A204.1 (cell line): Measurements from ENCODE around the gene OR2T10.
"Not testable (repeated sequence)": the region's sequence is repeated elsewhere in the genome, so short reads cannot be mapped to it uniquely, and the experiment has no call there.

Experiments used
- FAIRE-seq: peaks from 2 replicates; lab custom pipeline; 2012; peaks lifted over from hg19 to GRCh38; lab: Jason Lieb, UNC

The OR2T10 gene, protein sequence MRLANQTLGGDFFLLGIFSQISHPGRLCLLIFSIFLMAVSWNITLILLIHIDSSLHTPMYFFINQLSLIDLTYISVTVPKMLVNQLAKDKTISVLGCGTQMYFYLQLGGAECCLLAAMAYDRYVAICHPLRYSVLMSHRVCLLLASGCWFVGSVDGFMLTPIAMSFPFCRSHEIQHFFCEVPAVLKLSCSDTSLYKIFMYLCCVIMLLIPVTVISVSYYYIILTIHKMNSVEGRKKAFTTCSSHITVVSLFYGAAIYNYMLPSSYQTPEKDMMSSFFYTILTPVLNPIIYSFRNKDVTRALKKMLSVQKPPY

DNA sequence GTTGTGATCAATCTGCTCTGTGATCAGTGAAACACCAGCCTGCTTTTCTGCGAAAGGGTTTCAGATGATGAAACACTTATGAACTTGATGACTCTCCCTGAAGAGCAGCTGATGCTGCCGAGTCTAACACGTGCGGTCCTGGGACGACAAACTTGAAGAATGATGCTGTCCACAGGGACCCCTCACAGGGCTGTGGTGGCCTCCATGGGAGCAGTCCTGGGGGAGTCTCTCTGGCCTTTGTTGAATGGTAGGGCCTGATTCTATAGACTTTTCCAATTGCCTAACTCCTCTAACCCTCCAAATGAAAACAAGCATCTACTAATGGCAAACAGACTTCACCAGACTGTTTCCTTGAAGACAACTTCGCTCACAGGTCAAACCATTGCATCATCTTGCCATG, at the start of gene OR2T10:
OR2T10 (minus strand) TSS at position 112 of the 400 bp plus-strand sequence. CDS start 3,932 bp downstream, outside the sequence.
- no peak for FAIRE-seq

DNA sequence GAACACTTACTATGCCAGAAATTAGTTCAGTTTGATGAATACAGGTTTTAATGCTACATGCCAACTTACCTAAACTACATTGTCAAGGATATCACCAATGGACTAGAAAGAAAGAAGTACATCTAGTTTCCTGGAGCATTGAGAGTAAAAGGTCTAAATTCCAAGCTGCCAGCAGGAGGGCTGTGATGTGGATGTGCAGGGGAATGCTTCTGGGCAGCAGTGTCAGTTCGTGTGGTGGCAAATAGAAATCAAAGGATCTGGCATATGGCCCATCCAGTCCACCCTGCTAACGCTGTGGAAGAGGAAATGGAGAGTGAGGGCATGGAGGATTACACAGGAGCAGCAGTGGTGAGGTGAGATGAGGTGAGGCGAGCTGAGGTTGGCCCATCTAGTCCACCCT, 47.7 kb upstream of the OR2T10 start, which contains the start of gene OR2T35:
OR2T35 (minus strand) TSS at position 101 of the 400 bp plus-strand sequence. CDS start 6,020 bp downstream, outside the sequence.
- not testable (repeated sequence) for FAIRE-seq

DNA sequence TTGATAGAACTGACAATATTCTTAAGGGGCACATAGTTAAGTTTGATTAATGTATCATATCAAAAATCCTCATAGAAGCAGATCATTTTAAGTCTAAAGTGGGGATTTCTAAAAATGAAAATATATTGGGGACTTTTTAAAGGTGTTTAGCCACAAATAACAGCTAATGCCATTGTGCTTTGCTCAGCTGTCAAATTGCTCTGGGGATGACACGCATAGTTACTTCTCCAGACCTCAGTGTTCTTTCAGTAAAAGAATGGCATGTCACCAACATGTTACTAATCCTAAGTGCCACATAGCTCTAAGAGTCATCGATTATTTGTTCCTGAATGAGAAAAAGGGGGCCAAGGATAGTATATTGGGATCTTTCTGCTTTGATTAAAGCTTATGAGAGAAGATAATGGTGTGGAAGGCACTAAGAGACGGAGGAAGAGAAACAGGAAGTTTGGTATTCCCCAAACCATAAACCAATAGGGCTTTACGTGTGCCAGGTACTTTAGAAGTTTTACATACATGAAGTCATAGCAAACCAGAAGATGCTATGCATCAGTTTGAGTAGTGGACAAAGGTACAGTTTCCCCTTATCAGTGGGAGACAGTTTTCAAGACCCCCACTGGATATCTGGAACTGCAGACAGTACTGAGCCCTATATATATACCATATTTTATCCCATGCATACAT, 45.6 kb upstream of the OR2T10 start:
- FAIRE-seq: not testable (repeated sequence)

DNA sequence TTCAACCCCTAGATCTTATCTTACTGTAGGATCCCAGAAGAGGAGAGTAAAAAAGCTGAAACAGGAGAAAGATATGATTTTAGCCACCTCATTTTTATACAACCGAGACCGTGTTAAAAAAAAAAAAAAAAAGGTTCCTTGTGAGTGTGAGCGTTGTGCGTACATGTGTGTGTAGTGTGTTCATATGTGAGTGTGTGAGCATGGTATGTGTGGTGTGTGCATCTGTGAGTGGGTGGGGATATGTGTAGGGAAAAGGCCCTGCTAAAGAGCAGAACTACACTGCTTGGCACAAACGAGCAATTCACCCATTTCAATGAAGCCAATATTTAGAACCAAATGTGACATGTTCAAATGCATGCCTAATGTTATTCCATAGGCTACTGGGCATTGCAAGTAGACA, 44.1 kb upstream of the OR2T10 start:
- FAIRE-seq: not testable (repeated sequence)

DNA sequence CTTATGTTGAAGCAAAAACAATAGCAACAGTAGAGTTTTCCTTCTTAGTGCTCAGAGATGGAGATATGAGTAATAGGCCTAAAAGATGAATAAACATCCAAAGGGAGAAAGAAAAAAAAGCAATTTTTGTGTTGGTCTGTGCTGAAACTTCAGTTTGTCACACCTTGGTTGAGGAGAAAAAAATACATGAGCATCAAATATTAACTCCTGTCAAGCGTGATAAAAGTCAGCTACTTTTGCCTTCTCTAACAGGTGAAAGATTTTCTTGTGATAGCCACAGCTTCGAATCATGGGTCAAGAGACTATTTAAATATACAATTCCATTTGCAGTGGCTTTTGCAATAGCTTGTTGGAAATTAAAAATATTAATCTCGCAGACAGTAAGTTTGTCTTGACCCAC, 43.4 kb upstream of the OR2T10 start:
- FAIRE-seq: not testable (repeated sequence)

DNA sequence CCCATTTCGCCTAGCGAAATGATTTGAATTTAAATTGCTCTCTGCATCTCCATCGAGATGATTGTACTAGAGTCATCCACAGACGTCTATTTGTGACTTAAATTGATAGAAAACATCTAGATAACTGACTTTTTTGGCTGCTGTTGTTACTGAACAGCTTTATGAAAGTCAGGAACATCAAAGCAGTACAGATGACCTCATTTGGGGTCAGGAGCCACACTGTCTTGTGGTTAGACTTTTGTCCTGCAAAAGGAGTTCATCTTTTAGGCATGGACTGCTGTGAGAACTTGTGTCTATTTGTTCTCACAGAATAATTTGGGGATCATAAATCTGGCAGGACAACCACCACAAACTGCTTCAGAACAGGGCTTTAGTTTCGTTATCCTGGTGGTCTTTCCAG, 42.2 kb upstream of the OR2T10 start:
- not testable (repeated sequence) for FAIRE-seq

DNA sequence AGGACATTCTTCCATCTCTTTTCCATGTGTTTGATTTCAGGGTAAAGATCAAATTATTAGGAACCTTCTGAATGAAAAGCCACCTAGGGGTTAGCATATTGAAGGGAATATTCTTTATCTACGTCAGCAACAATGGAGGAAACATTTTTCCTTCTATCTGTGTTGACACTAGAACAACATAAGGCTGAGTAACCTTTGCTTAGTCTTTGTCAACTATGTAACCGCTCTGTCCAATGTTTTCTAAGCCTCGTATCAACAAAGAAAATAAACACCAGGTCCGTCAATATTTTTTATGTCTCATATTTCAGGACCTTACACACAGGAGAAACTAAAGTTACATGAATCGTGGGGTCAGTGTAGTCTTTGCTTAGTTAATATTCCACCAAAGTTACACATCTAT, 39.1 kb upstream of the OR2T10 start:
- not testable (repeated sequence) for FAIRE-seq

DNA sequence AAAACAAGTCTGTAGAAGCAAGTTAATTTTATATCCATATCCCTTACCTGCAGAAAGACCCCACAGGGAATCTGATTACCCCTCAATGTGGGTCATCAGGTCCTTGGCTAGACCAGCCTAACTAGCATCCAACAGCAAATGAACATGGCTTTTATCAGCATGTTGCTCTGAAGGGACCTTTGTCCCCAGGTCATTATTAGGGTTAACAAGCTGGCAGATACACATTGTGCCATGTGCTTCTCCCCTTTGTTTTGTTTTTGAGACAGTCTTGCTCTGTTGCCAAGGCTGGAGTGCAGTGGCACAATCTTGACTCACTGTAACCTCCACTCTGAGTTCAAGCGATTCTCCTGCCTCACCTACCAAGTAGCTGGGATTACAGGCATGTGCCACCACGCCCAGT, 37.5 kb upstream of the OR2T10 start, which contains the start of gene OR2T11:
OR2T11 (minus strand) TSS at position 101 of the 400 bp plus-strand sequence. CDS start 7,963 bp downstream, outside the sequence.
- FAIRE-seq: not testable (repeated sequence)

DNA sequence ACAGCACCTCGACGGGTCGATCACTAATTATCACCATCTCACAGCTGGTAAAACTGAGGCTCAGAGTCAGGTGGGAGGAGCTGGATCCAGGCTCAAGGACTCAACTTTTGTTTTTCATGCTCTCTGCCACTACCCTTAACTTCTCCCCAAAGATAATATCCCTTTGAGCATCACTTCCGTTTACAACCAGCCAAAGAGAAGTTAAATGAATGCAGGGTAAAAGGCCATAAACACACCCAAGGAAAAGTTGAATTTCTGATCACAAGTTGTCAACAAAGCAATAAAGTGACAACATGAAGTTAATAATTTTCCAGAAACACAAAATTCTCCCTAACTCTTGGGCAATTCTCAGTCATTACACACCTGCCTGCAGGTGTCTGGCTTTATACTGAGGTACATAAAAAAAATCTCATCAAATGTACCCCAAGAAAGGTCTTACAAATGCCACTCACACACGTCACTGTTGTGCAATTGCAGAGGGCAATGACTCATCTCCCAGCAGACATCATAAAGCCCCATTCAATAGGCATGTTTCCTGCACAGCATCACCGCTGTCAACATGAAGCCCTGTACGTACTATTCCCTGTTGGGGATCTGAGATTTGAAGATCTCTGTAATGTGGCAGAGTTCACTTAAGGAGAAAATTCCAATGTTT, 34.0 kb upstream of the OR2T10 start:
- no peak for FAIRE-seq

DNA sequence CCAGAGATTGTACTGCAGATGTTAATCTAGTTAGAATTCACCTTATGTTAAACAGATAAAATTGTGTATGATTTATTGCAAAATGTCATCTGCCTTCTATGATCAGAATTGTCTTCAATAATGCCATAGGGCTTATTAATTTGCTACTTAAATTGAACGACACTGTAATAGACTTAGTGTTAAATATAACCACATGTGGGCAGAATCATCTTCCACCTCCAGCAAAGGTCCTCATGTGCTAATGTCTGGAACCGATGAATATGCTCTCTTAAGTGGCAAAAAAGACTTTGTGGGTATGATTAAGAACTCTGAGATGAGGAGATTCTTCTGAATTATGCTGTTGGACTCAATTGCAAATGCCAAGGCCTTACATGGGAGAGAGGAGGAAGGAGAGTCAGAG, 33.1 kb upstream of the OR2T10 start:
- no peak for FAIRE-seq

DNA sequence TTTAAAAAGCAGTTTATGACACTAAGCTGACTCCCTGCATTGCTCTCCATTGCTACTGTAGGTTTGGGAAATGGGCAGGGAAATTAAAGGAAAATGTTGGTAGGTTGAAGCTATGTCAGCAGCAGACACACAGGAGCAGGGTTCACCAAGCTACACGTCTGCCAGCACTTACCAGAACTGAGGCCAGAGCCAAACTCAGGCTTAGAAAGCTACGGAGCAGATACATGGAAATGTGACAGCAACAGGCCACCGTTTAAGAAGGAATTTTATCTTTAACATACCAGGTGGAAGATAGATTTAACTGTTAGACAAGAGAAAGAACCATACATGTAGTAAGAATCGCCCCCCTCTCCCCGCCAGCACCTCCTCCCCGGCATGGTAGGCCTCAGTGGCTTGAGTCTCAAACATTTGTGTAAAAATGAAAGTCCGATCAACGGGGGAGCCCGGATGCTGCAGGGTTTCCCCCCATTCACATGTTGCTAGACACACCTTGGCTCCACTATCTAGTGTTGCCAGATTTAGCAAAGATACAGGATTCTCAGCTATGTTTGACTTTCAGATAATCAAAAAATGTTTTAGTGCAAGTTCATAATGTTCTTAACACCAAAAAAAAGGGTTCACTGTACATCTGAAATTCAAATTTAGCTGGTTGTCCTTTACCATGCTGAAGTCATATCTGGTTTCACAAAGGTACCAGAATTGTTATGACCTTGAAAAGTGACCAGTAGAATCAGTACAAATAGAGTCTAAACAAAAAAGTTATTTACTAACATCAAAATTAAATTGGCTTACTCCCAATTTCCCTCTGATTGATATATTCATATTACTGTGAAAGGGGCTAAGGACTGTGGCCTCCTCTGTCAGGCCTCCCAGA, 30.7 kb upstream of the OR2T10 start:
- FAIRE-seq: no peak

DNA sequence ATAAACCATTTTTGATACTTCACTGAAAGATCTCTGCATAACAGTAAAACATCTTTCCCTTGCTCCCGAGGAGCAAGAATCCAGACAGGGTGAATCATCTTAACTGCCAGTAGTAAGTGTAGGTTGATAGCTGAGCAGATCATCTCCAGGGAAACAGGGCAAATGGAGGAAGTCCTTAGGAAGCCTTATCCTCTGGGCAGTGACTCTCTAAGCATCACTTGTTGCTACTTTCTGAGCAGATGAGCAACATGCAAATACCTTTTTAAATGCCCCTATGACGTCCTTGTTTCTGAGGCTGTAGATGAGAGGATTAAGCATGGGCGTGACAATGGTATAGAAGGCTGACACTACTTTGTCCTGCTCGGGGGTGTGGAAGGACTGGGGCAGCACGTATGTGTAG, 28.5 kb upstream of the OR2T10 start:
- no peak for FAIRE-seq

DNA sequence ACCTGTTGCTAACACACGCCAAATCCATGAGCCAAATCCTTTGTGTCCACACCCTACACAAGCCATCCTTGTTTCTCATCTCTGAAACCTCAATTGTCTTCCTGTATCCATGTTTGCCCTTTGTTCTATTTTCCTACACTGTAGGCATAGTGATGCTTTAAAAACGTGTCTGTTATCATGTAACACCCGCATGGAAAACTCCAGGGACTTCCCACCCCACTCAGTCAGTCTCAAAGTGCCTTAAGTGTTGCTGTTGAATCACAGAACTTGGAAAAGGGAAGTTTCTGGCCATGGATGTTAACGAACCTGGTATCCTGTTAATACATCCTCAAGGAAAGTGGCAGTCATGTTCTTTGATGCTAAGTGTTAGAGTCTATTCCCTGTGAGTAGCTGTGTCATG, 27.7 kb upstream of the OR2T10 start:
- FAIRE-seq: no peak

DNA sequence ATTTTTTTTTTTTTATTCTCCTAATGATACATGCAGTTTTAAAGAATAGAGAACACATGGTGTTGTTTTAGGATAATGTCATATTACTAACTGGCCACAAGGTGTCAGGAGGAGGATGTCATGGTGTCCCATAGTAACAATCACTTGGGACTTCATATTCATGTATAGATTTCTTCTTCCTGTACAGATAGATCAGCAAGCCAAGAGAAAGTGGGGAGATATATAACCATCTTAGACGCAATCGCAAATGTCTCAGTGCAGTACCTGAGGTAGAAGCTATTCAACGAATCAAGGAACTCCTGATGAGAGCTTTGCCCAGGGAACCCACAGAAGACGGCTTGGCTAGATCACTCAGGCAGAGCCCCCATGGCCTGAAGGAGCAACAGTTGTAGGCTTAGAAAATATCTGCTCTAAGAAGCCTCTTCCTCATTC, 25.1 kb upstream of the OR2T10 start:
- peak; percentile 95 for FAIRE-seq

DNA sequence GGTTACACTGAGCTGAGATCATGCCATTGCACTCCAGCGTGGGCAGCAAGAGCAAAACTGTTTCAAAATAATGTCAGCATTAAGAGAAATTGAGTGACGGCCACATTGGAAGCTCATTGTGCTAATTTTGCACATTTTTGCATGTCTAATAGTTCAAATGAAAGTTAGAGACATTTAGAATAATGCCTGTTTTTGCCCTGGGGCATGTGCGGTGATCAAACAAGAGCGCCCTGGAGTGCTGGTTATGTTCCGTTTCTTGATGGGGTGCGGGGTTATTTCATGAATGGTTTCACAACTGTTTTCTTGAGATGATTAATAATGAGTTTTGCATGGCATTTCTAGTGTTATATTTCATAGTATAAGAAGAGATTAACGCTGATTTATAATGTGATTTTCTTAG, 24.3 kb upstream of the OR2T10 start:
- FAIRE-seq: no peak

DNA sequence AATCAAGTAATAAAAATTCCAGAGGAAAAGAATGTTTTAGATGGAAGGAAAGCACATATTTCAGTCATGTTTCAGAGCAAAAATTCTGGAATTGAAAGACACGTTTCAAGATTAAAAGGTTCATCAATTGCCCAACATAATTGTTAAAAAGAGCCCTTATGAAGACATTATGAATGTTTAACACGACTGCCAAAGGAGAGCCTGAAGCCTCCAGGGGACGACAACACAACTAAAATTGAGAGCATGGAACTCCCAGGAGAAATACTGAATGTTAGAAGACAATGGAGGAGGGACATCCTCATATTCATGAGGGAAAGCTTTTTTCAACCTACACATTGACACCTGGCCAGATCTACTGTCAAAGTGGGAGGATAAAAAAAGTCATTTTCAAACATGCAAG, 21.4 kb upstream of the OR2T10 start:
- FAIRE-seq: no peak

DNA sequence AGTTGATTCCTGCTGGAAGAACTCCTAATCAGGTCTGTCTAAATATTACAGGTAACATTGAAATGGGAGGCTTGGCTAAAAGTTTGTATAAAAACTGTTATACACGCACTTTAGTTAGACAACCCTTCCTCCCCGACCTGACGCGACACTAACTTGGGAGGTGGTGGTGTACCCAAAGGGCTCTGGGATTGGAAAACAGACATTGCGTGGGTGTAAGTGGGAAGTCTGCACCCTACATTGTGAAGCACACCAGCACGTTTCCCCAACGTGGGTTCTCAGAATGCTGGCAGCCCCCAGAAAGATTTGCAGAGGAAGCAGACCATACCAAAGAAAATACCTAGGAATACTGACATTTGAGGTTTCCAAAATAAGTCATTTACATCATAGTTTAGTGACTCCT, 20.6 kb upstream of the OR2T10 start:
- no peak for FAIRE-seq

DNA sequence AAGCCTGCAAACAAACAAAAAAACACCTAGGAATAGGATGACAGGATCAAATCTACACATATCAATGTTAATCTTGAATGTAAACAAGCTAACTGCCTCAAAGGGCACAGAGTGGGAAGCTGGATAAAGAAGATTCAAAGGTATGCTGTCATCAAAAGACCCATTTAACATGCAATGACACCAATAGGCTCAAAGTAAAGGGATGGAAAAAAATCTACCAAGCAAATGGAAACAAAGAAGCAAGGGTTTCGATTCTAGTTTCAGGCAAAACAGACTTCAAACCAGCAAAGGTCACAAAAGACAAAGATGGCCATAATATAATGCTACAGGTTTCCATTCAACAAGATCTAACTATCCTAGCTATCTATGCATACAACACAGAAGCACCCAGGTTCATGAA, 16.2 kb upstream of the OR2T10 start:
- FAIRE-seq: no peak

DNA sequence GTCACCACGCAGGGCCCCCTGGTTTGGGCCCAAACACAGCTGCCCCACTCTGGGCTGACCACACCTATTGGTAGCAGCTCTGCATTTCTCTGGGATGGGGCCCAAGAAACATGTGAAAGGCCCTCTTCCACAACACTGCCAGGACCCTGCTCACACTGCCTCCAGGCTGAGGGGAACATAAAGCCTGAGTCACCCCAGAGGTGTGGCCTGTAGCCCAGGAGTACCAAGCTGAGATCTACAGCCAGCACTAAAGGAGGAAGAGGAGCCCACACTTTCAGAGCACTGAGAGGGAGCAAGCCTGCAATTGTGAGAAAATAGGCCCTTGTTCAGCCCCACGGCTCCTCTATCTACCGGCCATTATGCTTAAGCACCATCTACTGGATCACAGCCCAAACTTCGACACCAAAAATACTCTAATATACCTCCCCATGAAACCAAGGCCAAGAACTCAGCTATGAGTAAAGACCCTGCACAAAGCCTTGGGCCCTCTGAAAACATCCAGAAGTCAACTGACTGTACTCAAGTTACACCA, 14.4 kb upstream of the OR2T10 start:
- FAIRE-seq: no peak

DNA sequence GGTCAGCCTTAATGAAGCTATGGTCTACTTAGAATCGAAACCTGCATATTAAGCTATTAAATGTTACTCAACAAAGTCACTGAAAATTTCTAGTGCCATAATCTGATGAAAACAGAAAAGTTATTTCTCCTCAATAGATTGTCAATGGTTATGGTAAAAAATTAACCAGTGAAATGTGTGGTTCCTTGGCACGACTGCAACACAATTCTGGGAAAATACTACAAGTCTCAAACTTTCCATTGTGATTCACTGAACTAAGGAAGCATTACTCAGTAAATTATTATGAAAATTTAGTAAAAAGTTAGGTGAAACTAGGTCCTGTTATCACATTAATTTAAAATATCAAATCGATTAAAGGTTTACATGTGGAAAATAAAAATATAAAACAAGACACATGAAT, 12.8 kb upstream of the OR2T10 start:
- FAIRE-seq: no peak

DNA sequence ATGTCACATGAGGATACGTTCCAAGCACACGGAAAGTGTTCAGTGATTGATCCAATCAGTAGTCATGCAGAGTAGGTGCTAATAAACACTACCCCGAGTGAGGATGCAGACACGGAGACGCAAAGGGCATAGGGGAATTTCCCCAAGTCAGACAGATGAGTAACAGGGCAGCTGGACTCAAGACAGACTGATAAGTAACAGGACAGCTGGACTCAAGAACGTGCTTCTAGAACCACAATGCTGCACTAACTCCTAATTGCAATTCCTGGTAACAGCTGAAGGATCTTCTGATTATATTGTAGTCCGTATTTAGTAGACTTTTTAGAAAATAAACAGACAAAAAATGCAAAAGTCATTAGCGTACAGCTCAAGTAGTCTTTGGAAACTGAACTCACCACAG, 1.9 kb upstream of the OR2T10 start:
- no peak for FAIRE-seq

DNA sequence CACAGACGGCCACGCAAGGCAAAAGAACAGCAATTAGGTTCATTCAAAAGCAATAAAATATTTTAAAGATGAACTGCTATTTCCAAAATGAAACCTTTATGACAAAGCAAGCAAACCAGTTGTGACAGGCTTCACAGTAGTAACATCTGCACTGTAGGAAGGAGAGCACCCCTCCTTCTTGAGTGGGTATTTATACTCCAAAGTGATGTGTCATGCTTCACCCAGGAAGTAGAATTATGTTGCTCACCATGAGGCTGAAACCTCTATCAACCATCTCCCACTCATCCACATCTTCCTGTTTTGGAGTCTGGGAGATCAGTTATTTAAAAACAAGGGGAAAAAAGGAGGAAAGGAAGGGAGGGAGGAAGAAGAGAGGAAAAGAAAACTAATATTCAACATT, 885 bp downstream of the OR2T10 start:
- no peak for FAIRE-seq
